ENCODE results near the gene CLDND2. TPM values are rescaled to one million over a fixed set of nuclear protein-coding genes. Genes with fewer than 3 reads are reported as not detected.

CLDND2 gene
- total RNA-seq, 1 experiment from 2014 or later = not detected

GRCh38 chr19:51319649-51320279, 49.0 kb downstream of the CLDND2 start:
- Histone ChIP-seq H3K79me1 (ENCODE audit: insufficient read depth, low read depth, low read length, poor library complexity, severe bottlenecking) (no peaks in the 10 kb centered on the region), H3K4me1 (ENCODE audit: insufficient read depth, low read length) (no peaks in the 10 kb centered on the region; the same call in 1 of the 2 replicates), H3K23ac (ENCODE audit: insufficient read length, low read depth, low read length) (no peak overlapping the region), H3K4me2 (ENCODE audit: insufficient read depth, insufficient read length, low read length) (no peak overlapping the region), H3K27me3 (ENCODE audit: insufficient read depth, low read length) (no peaks in the 10 kb centered on the region), H2BK120ac (ENCODE audit: low read depth, low read length, poor library complexity, severe bottlenecking) (no peak overlapping the region), H4K20me1 (ENCODE audit: control insufficient read depth, insufficient read depth, insufficient read length) (no peaks in the 10 kb centered on the region), H2BK12ac (ENCODE audit: insufficient read length, low read depth, low read length) (no peak overlapping the region), H4K8ac (replicated peaks; ENCODE audit: insufficient read length, low read depth, low read length) (no peak overlapping the region), H3T11ph (ENCODE audit: low read length) (no peak overlapping the region), H3K4ac (ENCODE audit: low read depth, low read length) (no peak overlapping the region), H2AFZ (ENCODE audit: low read length) (no peak overlapping the region), H4K5ac (ENCODE audit: insufficient read length, low read depth, low read length) (no peak overlapping the region), H3K23me2 (ENCODE audit: insufficient read length, low read depth, low read length, poor library complexity, severe bottlenecking) (no peaks in the 10 kb centered on the region), H3K18ac (ENCODE audit: insufficient read length, low read depth, low read length) (no peak overlapping the region), H3K56ac (ENCODE audit: insufficient read length, low read depth, low read length) (no peak overlapping the region), H3K79me2 (ENCODE audit: insufficient read depth, low read length) (no peaks in the 10 kb centered on the region), H2AK5ac (ENCODE audit: insufficient read length, low read length) (no peak overlapping the region), H4K91ac (ENCODE audit: insufficient read length, low read depth, low read length) (no peak overlapping the region), H3K9me3 (ENCODE audit: control insufficient read depth, low read depth, low read length) (no peaks in the 10 kb centered on the region), H3K9ac (ENCODE audit: extremely low read depth, insufficient read length, low read length) (no peak overlapping the region), H2BK15ac (ENCODE audit: low read depth, low read length) (no peak overlapping the region), H2BK5ac (ENCODE audit: insufficient read length, low read length) (no peak overlapping the region), H3K14ac (ENCODE audit: insufficient read depth, low read length) (no peak overlapping the region), H3K27ac (ENCODE audit: insufficient read length, low read depth, low read length) (no peak overlapping the region), H2BK20ac (ENCODE audit: low read depth, low read length, poor library complexity, severe bottlenecking) (no peak overlapping the region)
- Mint-ChIP-seq H3K27me3 (ENCODE audit: low read depth) (peaks cover 5% of the 10 kb centered on the region), H3K4me3 (no peak overlapping the region), H3K27ac (peak overlapping the region in 1 of 3 experiments; percentile 3; a peak in 2 of 7 replicates), H3K9me3 (peaks cover 0 to 2% of the 10 kb centered on the region in 2 experiments; a peak in 2 of 5 replicates), H3K36me3 (ENCODE audit: insufficient read depth in 1 of 3, low read depth in 3 of 3) (peaks cover 6 to 17% (median 12%) of the 10 kb centered on the region in 3 experiments; a peak in 6 of 7 replicates), H3K4me1 (peaks cover 4 to 9% of the 10 kb centered on the region in 2 experiments; a peak in 3 of 4 replicates)
- no peak for DNase-seq
- TF ChIP-seq CTCF (conservative IDR thresholded peaks at IDR 0.05) = no peak
- no CpG with 5 or more reads among the region's 14 CpGs for WGBS (ENCODE audit: extremely low coverage, insufficient read length, low lambda C conversion rate)

Measured in H9 (cell line).